Activated CD4-positive, alpha-beta T cell treated with anti-CD3 and anti-CD28 coated beads for 24 hours (primary cell): Measurements from ENCODE around the gene CRTAC1.

ENCODE experiments used
- DNase-seq, 2 donors: peaks; one replicate each; pipeline ENCODE4 v3.0.0-alpha.2; 2020; ENCODE audit warnings: low read depth in 2 of 2

CRTAC1 gene

DNA sequence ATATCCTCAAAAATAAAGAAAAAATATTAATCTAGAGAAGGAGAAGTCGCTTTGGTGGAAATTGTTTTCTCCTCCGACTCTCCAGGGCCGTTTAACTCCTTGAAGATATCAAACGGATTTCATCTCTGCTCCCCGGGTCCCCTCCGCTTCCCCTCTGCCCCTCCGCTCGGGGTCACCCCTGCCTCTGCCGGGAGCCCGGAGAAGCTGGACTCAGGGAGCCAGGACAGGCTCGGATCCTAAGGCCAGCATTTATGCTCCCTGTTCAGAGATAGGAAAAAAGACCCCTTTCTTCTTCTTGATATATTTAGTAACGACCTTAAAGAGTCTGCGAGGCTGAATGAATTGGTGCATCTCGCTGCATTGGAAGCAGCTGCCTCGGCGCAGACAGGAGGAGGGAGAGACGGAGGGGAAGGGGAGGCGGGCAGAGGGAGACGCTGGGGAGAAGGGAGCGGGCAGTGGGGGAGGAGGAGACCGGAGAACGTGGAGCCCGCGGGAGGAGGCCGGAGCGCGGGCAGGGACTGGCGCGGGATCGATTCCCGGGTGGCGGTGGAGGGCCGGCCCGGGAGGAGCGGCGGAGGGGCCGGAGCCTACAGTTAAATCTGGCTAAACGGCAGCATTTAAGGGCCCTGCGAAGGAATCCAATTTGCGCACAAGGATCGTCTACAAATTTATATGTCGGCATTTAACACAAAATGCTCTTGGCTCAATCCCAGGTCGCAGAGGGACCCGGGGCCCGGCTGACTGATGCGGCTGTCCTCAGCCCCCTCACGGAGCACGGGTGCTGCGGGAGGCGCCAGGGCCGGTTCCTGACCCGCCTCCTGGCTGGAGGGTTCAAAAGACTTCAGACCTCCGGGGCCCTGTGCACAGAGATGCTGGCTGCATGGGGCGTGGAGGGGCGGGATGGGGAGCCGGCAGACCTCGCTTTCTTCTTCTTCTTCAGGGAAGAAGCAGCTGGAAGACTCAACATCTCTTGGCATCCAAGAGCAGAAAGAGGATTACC, 55.6 kb downstream of the CRTAC1 start:
- no peak for DNase-seq

DNA sequence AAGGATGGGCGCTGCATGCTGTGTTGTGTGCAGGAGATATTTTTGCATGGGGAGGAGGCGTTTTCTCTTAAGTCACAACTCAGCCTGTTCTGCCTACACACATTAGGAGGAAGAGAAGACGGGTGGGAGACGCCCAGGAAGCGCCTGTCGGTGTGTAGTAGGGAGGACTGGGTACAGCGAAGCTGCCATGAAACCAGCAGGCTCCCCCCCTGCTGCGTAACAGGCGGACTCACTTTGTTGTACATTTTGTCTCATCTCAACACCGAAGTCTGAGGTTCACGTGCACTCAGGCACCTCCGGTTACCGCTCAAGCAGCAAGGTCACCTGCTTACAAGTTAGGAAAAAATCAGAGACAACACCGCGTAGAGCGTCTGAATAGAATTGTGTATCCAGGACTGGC, 56.3 kb downstream of the CRTAC1 start:
- no peak for DNase-seq

DNA sequence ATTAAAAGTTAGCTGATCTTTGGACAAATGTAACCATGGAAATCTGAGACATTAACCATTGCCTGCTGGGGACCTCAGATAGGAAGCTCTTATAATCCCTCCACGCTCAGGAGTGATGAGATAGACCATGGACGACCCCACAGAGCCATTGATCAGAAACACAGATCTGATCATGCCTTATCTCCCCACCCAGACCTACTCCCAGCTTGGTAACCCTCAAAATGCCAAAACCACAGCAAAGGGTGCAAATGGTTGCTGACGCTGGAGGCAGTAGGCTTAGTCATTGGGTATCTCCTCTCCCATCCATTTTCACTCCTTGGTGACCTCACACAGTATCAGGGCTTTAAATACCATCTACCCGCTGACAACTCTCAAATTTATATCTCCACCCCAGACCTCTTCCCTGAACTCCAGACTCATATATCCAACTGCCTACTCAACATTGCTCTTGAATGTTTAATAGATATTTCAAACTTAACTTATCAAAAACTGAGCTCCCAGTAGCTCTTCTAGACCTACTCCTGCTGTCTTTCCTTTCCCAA, 60.8 kb downstream of the CRTAC1 start:
- DNase-seq, result no peak

DNA sequence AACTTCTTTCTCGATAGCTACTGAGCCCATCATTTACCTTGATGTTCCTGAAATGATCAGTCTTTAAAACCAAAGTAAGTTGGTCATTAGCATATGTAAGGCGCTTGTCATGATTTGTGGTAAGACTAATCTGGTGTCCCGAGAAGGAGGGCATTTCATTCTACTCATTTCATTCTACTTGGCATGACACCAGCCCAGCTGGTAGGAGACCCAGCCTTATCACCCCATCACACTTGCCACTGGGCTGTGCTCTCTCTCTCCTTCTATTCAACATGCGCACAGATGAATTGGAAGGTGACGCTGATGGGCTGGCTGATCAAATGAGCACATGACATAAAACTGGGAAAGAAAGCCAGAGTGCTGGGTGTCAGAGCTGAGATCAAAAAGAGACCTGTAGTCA, 65.7 kb downstream of the CRTAC1 start:
- DNase-seq, result no peak

DNA sequence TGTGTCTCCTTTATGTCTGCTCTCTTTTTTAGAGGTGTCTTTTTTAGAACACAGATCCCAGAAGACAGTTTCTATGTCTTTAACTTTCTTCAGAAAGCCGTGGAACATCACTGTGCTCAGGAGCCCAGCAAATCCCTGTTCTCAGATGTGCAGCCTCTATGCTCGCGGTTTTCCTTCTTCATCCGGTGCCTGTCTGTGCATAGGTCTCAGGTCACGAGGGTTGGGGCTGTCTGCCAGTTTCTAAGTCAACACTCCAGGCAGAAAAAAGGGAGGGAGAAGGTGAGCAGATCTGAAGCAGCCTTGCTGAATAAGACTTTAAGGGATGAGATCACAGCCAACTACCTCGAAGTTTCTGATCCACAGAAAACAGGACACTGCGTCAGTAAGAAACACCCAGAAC, 68.5 kb downstream of the CRTAC1 start:
- DNase-seq, result no peak

DNA sequence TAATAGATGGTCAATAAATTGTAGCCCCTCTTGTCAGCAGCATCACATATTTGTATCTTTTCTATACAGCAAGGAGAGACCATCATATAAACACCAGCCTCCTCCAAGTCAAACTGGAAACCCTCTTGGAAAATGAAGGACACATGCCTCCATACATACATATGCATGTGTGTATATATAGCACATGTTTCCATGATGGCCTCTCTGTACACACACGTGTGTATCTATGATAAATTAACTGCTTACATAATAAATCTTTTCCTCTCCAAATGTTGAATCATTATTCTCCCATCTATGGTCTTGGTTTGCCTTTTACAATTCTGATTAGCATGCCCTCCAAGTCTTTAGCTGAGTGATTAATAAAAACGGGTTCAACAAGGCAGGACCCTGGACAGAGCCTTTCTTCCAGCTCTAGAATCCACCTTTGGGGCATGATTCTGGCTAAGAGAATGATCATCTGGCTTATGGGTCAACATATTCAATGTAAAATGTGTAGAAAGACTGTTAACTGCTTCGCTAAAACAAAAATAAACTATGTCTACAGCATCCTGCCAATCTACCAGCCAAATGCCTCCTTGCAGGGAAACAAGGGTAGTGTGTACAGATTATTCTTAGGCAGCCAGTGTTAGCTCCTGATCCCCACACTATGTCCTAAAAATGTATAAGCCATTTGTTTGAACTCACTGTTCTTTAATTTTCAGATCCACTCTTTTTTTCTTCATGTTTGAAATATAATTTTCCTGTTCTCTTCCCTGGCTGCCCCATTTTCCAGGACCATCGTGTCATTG, 70.0 kb downstream of the CRTAC1 start:
- no peak for DNase-seq

DNA sequence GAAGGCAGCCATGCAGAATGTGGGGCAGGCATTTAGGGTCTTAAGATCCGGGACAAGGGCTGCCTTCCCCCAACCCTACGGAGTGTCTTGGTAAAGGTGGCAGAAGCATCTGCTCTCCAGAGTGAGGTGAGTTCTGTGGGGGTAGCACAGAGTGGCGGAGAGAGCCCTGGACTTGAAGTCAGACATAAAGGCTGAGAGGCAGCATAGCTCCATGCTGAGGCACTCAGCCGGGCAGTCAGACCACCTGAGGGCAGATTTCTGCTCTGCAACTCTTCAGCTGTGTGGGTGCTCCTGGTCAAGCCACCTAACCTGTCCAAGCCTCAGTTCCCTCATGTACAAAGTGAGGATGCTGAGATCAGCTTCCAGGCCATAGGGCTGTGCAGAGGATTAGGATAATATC, 81.0 kb downstream of the CRTAC1 start:
- no peak for DNase-seq

DNA sequence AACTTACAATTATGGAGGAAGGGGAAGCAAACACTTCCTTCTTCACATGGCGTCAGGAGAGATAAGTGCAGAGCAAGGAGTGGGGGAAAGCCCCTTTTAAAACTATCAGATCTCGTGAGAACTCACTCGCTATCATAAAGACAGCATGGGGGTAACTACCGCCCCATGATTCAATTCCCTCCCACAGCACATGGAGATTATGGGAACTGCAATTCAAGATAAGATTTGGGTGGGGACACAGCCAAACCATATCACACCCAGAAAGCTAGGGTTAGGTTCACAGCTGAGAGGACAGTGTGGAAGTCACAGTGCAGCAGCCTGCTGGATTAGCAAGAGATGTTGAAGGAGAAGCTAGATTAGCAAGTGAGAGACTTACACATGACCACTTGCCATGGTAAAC, 81.6 kb downstream of the CRTAC1 start:
- no peak for DNase-seq

DNA sequence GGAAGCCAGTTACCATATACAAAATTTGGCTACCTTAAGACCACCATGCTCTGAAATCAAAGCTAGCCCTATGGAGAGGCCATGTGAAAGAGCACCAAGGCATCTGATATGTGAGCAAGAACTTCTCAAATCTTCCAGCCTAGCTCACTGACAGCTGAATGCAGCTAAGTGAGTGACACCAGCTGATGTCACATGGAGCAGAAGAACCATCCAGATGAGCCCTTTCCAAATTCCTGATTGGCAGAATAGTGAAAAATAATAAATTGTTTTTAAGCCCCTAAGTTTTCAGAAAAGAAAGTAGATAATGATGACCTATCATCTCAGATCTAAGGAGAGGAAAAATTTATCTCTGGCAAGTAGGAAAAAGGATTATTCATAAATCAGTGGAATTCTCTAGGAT, 85.6 kb downstream of the CRTAC1 start:
- no peak for DNase-seq

DNA sequence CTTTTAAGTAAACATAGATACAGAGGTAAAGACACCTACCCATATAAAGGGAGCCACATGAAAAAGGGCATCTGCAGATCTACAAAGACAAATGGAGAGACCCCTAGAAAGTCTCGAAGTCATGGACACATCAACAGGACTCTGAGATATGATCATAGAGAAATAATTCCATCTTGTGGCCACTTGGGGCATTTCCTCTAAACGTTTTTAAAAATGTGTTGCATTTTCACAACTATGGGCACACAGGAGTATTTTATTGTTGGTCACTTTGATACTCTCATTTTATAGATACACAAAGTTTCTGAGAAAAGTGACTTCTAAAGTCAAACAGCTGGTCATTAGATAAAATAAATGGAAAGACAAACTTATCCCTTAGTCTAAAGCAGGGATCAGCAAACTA, 87.1 kb downstream of the CRTAC1 start:
- no peak for DNase-seq

DNA sequence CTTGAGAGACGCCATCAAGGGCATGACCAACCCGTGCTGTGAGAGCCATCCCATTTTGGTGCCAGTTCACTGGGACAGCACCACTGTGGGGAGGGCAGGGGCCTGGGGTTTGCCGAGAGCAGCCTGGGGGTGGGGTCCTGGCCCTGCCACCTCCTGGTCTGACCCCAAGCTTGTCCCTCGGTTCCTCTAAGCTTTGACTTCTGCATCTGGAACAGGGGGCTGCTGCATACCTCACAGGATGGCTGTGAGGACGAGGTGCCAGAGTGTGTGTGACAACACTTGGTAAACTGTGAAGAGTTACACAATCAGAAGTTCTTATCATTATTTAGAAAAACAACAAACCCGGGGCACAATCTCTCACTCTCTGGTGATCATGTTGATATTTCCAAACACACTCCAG, 89.9 kb downstream of the CRTAC1 start:
- no peak for DNase-seq

DNA sequence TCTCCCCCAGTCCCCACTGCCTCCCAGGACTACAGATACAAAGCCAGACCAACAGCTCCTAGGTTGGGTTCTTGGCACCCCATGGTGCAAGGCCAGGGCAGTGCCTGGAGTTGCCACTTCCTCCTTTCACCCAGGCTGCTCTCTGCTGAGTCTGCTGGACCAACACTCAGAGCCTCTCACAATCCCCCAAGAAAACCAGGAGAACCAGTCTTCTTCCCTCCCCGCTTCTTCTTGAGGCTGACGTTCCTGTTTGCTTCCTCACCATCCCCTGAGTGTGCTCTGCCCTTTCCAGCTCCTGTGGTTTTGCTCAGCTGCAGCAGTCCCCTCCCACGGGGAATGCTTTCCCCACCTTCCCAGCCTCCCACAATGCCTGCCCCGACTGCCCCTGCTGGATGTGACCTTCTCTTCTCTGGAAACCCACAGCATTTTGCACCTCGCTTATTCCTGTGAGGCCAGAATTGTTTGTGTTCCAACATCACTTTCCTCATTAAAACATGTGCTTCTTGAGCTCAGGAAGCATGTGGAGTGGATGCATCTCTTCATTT, 90.9 kb downstream of the CRTAC1 start:
- DNase-seq, result no peak

DNA sequence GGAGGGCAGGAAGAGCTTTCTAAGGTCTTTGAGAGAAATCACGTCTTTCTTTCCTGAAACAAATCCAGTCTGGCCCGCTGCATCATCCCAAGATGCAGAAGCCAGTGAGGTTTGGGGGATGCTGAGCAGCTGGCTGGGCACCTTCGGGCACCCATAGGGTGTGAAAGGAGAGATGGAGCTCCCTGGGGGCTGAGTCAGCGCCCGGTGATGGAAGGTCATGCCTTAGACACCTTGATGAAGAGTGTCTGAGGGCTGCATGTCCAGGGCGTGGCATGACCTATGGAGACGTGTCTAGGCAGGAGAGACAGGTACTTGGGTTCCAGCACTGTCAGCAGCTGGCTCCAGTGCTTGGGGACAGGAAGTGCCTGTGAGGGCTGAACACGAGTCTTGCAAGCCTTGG, 92.5 kb downstream of the CRTAC1 start:
- no peak for DNase-seq

DNA sequence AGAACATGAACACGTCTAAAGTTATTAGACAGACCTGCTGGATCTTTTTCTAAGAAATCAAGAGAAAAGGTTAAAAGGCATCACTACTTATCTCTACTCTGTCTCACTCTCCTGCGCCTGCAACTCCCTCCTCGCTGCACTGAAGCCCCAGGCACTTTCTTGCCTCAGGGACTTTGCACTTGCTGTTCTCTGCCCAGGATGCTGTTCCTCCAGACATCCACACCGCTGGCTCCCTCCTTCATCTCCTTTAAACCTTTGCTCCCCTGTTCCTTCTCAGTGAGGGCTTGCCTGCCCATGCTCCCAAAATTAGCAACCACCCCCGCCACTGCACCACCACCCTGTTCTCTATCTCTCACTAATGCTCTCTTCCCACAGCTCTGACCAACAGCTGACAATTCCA, 93.4 kb downstream of the CRTAC1 start:
- no peak for DNase-seq

DNA sequence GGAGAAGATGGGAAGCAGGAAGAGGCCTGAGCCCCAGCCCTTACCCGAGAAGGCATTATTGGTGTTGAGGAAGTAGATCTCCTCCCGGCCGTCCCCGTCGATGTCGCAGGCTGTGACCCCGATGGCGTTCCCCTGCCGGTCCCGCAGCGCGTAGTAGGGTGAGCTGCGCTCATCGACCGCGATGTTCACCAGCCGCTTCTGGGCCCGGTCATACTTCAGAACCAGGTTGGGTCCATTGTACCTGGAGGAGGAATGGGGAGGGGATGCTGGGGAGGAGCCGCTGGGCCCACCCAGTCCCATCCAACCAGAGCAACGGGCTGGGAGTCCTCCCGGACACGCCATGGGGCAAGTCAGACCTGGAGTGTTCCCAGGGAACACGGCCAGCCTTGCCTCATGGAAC, 94.3 kb downstream of the CRTAC1 start:
- no peak for DNase-seq

DNA sequence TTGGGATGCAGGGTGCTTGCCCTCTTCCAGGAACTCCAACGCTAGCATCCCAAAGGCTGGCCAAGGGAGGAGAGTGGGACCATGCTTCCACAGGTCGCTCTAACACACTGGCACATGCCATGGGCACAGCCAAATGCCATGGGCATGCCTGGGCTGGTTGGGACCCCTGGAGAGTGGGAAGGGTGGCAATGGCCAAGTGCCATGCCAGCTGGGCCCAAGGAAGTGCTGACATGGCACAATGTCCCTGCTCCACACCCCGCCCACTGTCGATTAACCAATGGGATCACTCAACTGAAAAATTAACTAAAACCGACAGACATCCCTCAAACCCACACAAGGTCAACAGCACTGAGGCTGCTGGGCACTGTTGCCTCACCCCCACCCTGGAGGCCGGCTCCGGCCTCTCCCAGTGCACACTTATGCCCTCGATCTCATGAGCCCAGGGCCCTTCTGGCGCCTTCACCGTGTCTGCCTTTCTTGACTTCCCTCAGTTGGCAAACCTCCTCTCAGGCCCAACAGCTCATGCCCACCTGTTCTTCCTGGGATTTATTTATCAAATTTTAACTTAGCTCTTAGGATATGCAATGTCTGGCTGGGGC, 97.4 kb downstream of the CRTAC1 start:
- DNase-seq, result no peak

DNA sequence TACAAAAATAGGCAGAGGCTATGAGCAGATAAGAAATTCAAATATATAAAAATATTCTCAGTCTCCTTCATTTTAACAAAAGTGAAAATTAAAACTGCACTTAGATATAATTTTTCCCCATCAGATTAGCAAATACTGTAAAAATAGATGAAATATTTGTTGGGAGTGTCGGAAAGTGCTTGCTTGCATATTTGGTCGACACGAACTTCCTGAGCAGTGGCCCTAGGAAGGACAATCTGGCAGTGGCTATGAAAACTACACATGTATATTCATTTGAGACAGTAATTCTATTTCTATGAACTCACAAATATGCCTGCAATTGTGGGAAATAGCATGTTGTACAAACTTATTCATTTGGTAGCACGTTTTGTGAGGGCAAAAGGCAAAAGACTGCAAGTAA, 99.4 kb downstream of the CRTAC1 start:
- DNase-seq, result no peak

DNA sequence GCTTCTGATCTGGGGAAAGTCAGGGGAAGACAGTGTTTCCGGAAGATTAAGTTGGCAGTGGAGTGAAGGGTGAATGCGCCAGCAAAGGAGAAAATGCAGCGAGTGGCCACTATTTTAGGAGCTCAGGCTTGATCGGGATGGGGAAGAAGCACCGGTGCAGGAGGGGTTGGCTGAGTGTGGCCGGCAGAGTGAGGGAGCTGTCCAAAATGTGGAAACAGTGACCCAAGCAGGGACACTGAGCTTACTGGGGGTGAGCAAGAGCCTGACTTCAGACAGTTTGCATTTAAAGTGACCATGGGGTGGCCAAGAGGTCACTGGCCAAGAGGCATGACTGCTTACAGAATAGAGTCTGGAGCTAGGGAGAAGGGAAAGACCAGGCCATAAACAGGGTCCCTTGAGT, 101.5 kb downstream of the CRTAC1 start:
- no peak for DNase-seq

DNA sequence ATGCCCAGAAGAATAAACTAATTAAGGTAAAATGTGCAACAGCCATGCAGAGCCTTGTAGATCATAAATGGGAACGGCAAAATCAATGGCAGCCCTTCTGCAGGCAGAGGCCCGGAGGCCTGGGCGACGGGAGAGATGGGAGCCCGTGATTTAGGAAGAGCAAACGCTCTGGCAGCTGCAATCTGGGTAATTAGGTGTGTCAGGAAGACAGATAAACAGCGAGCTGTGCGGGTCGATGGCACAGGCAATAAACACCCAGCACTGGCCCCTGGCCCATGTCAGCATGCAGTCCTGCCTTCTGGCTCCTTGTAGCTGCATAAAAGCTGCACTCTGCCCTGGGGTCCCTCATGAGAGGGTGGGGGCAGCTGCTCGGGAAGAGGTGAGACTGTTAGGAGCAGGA, 102.8 kb downstream of the CRTAC1 start:
- no peak for DNase-seq

DNA sequence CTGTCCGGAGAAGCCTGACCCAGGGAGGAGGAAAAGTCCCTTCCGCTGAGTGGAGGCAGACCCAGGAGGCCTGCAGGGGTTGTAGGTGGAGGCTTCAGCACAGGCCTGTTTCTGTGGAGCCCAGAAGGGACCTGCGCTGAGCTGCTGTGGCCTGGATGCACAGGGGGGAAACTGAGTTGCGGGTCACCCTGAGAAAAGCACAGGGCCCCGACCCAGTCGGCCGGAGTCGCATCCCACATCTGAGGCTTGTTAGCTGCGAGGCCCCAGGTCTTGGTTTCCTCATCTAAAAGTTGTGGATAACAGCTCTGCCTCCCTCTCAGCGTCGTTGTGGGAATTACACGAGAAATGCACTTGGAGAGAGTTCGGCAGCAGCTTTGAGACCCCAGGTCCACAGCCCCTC, 104.4 kb downstream of the CRTAC1 start:
- no peak for DNase-seq

DNA sequence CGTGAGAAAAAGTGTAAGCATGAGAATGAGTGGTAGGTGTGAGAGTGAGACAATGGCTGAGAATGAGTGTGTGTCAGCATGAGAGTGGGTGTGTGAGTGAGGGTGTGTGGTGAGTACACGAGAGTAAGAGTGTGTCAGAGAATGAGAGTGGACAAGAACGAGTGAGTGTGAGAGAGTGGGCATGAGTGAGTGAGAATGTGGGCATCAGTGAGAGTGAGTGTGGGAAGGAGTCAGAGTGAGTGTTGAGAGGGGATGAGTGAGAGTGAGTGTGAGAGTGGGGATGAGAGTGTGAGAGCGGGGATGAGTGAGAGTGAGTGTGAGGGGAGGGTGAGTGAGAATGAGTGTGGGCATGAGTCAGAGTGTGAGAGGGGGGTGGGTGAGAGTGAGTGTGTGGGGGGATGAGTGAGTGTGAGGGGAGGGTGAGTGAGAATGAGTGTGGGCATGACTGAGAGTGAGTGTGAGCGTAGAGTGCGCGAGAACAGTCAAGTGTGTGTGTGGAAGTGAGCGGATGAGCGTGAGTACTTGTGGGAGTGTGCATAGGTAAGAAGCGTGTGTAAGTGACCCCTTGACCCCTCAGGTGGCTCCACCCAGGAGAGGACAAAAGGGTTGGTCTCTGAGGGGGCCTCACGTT, 105.0 kb downstream of the CRTAC1 start:
- DNase-seq, result no peak

DNA sequence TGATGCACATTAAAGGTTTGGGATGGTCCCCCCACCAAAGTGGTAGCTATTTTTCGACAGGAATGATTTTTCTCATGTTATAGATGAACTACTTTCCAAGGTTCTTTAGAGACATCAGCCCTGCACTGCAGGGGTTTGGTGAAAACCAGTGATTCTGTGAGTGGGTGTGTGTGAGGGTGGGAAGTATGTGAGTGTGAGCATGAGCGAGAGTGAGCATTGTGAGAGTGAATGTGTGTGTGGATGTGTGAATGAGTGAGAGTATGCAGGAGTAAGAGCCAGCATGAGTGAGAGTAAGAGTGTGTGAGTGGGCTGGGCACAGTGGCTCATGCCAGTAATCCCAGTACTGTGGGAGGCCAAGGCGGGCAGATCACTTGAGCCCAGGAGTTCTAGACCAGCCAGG, 105.7 kb downstream of the CRTAC1 start:
- DNase-seq, result no peak
